Measurements from ENCODE around the gene GLIS1.

Gene GLIS1

GRCh38 chr1:53583868-53584776, 154.8 kb downstream of the GLIS1 start:
- H3K4me1 ChIP-seq (ENCODE audit: low read length), result peaks cover 17% of the 10 kb centered on the region
- TF ChIP-seq EZH2 (optimal IDR thresholded peaks at IDR 0.05; ENCODE audit: low read depth, low read length) (no peak), CTCF (IDR thresholded peaks at IDR 0.05; ENCODE audit: low read length) (no peak)
- H3K27me3 ChIP-seq (replicated peaks; ENCODE audit: insufficient read depth, low read length), result no peaks in the 10 kb centered on the region
- H3K79me2 ChIP-seq (ENCODE audit: low read length), result no peaks in the 10 kb centered on the region
- H3K4me3 ChIP-seq (ENCODE audit: low read length), result no peak overlapping the region
- H2AFZ ChIP-seq (ENCODE audit: low read length), result no peak overlapping the region
- H3F3A ChIP-seq (ENCODE audit: insufficient read depth, low read length), result no peaks in the 10 kb centered on the region
- H3K9me3 ChIP-seq (replicated peaks; ENCODE audit: insufficient read depth, low read length), result no peaks in the 10 kb centered on the region
- H4K20me1 ChIP-seq (ENCODE audit: insufficient read depth, low read length), result no peaks in the 10 kb centered on the region
- no peaks in the 10 kb centered on the region for H3K36me3 ChIP-seq (replicated peaks; ENCODE audit: insufficient read depth, low read length)
- H3K9me2 ChIP-seq (replicated peaks; ENCODE audit: insufficient read depth, low read length), result no peaks in the 10 kb centered on the region
- H3K4me2 ChIP-seq (ENCODE audit: low read depth, low read length), result no peak overlapping the region
- no peak overlapping the region for H3K9ac ChIP-seq (ENCODE audit: low read length)
- H3K27ac ChIP-seq (ENCODE audit: low read length), result no peak overlapping the region
- no peak for DNase-seq

GRCh38 chr1:53583021-53583867, 155.7 kb downstream of the GLIS1 start:
- Histone ChIP-seq H3K9me2 (replicated peaks; ENCODE audit: insufficient read depth, low read length) (no peaks in the 10 kb centered on the region), H3K27ac (ENCODE audit: low read length) (no peak overlapping the region), H3K4me3 (ENCODE audit: low read length) (no peak overlapping the region), H3K4me2 (ENCODE audit: low read depth, low read length) (no peak overlapping the region), H4K20me1 (ENCODE audit: insufficient read depth, low read length) (no peaks in the 10 kb centered on the region), H3K79me2 (ENCODE audit: low read length) (no peaks in the 10 kb centered on the region), H3K36me3 (replicated peaks; ENCODE audit: insufficient read depth, low read length) (no peaks in the 10 kb centered on the region), H3K4me1 (ENCODE audit: low read length) (peaks cover 17% of the 10 kb centered on the region), H2AFZ (ENCODE audit: low read length) (no peak overlapping the region), H3F3A (ENCODE audit: insufficient read depth, low read length) (no peaks in the 10 kb centered on the region), H3K27me3 (replicated peaks; ENCODE audit: insufficient read depth, low read length) (no peaks in the 10 kb centered on the region), H3K9ac (ENCODE audit: low read length) (no peak overlapping the region), H3K9me3 (replicated peaks; ENCODE audit: insufficient read depth, low read length) (no peaks in the 10 kb centered on the region)
- no peak for DNase-seq
- TF ChIP-seq EZH2 (optimal IDR thresholded peaks at IDR 0.05; ENCODE audit: low read depth, low read length) (no peak), CTCF (IDR thresholded peaks at IDR 0.05; ENCODE audit: low read length) (no peak), EZH2phosphoT487 (IDR thresholded peaks at IDR 0.05; ENCODE audit: low read length) (no peak)

- peak; percentile 26 for DNase-seq
- H3K27me3 ChIP-seq (replicated peaks; ENCODE audit: insufficient read depth, low read length), result no peaks in the 10 kb centered on the region
- H3K4me2 ChIP-seq (ENCODE audit: low read depth, low read length), result no peak overlapping the region
- H3K4me3 ChIP-seq (ENCODE audit: low read length), result no peak overlapping the region
- peaks cover 17% of the 10 kb centered on the region for H3K4me1 ChIP-seq (ENCODE audit: low read length)
- H3K9me2 ChIP-seq (replicated peaks; ENCODE audit: insufficient read depth, low read length), result no peaks in the 10 kb centered on the region
- H2AFZ ChIP-seq (ENCODE audit: low read length), result no peak overlapping the region
- no peaks in the 10 kb centered on the region for H3K9me3 ChIP-seq (replicated peaks; ENCODE audit: insufficient read depth, low read length)
- no peak overlapping the region for H3K27ac ChIP-seq (ENCODE audit: low read length)
- no peaks in the 10 kb centered on the region for H3K36me3 ChIP-seq (replicated peaks; ENCODE audit: insufficient read depth, low read length)
- no peak overlapping the region for H3K9ac ChIP-seq (ENCODE audit: low read length)
- TF ChIP-seq CTCF (IDR thresholded peaks at IDR 0.05; ENCODE audit: low read length) (no peak), EZH2phosphoT487 (IDR thresholded peaks at IDR 0.05; ENCODE audit: low read length) (no peak), EZH2 (optimal IDR thresholded peaks at IDR 0.05; ENCODE audit: low read depth, low read length) (no peak)
- no peaks in the 10 kb centered on the region for H3K79me2 ChIP-seq (ENCODE audit: low read length)
- H4K20me1 ChIP-seq (ENCODE audit: insufficient read depth, low read length), result no peaks in the 10 kb centered on the region
- no peaks in the 10 kb centered on the region for H3F3A ChIP-seq (ENCODE audit: insufficient read depth, low read length)
Observed at GRCh38 chr1:53582211-53583020, 156.5 kb downstream of the GLIS1 start.
